ENCODE results near the gene GOLM1.

DNA sequence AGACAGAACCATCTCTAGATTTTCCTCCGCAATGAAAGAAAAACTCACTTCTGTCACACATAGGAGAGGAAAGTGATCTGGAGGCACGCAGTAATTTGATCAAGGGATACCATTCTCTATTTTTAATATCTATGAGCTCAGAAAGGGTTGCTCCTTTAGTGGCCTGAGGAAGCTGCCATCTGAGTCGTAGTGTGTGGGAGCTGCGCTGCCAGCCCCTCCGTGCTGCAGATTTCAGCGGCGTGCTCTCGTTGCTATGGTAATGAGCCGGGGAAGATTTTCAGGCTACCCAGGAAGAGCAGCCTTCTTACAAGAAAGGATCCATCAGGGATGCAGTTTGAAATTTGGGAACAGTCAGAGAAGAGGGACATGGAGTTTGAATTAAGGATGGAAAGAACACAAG is 17.1 kb upstream of the GOLM1 start:
- TF ChIP-seq, protein P1, sequence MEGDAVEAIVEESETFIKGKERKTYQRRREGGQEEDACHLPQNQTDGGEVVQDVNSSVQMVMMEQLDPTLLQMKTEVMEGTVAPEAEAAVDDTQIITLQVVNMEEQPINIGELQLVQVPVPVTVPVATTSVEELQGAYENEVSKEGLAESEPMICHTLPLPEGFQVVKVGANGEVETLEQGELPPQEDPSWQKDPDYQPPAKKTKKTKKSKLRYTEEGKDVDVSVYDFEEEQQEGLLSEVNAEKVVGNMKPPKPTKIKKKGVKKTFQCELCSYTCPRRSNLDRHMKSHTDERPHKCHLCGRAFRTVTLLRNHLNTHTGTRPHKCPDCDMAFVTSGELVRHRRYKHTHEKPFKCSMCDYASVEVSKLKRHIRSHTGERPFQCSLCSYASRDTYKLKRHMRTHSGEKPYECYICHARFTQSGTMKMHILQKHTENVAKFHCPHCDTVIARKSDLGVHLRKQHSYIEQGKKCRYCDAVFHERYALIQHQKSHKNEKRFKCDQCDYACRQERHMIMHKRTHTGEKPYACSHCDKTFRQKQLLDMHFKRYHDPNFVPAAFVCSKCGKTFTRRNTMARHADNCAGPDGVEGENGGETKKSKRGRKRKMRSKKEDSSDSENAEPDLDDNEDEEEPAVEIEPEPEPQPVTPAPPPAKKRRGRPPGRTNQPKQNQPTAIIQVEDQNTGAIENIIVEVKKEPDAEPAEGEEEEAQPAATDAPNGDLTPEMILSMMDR (IDR thresholded peaks at IDR 0.05), result no peak
- no peak for TF ChIP-seq POLR2A (IDR thresholded peaks at IDR 0.05)
